Activated CD8-positive, alpha-beta memory T cell treated with anti-CD3 and anti-CD28 coated beads, Interleukin-2, amount 10 ng/mL, durations not matched to agents 7 days and 5 days (primary cell): ENCODE measurements around the gene ZNF555. TPM values are rescaled to one million over a fixed set of nuclear protein-coding genes. Genes with fewer than 3 reads are reported as not detected.

Source experiments
- ATAC-seq: fragments of 150-1000 bp; cut with Tn5 transposase; one replicate; pipeline ENCODE4 v1.10.0; 2021; ENCODE audit warnings: moderate library complexity
- CTCF ChIA-PET: fragments of 350-600 bp; sonication (Branson Sonifier 250); formaldehyde crosslinking; loops from one replicate; lab custom pipeline; 2021; ENCODE audit warnings: antibody characterized with exemption; lab: Charles Lee
- DNase-seq: peaks from one replicate; pipeline ENCODE4 v3.0.0-alpha.2; 2020
- H3K27ac Mint-ChIP-seq: one replicate; pipeline ENCODE4 v1.8.0; 2021; ENCODE audit warnings: mild to moderate bottlenecking, mixed read lengths
- H3K27me3 Mint-ChIP-seq: one replicate; pipeline ENCODE4 v1.8.0; 2021; ENCODE audit warnings: mixed read lengths
- H3K36me3 Mint-ChIP-seq: one replicate; pipeline ENCODE4 v1.8.0; 2021; ENCODE audit warnings: mild to moderate bottlenecking, mixed read lengths
- H3K4me1 Mint-ChIP-seq: one replicate; pipeline ENCODE4 v1.8.0; 2021; ENCODE audit warnings: mixed read lengths
- H3K4me3 Mint-ChIP-seq: one replicate; pipeline ENCODE4 v1.8.0; 2021; ENCODE audit warnings: mild to moderate bottlenecking, moderate library complexity, mixed read lengths
- H3K9me3 Mint-ChIP-seq: one replicate; pipeline ENCODE4 v1.8.0; 2022; ENCODE audit warnings: low read depth, mixed read lengths
- total RNA-seq, 2 experiments: library from RNA; stranded (reverse); gene quantifications; one replicate each; pipeline ENCODE4 v1.2.3, GENCODE V29; 2021

The ZNF555 gene
- total RNA-seq, 2 experiments from 2014 or later = 2.5 to 3.1 TPM

GRCh38 chr19:2823646-2824045, 17.6 kb upstream of the ZNF555 start:
- Mint-ChIP-seq H3K4me1 (peaks cover 9% of the 10 kb centered on the region), H3K27ac (no peak overlapping the region), H3K4me3 (no peak overlapping the region), H3K9me3 (peaks cover 10% of the 10 kb centered on the region), H3K27me3 (no peaks in the 10 kb centered on the region), H3K36me3 (peaks cover 14% of the 10 kb centered on the region)
- CTCF ChIA-PET = no interaction called here
- no peak for ATAC-seq
- no peak for DNase-seq

GRCh38 chr19:2824129-2824528, 17.1 kb upstream of the ZNF555 start:
- CTCF ChIA-PET = no interaction called here
- H3K4me3 Mint-ChIP-seq = no peak overlapping the region
- H3K27ac Mint-ChIP-seq = no peak overlapping the region
- no peak for ATAC-seq
- peaks cover 9% of the 10 kb centered on the region for H3K4me1 Mint-ChIP-seq
- H3K36me3 Mint-ChIP-seq = peaks cover 16% of the 10 kb centered on the region
- no peak for DNase-seq
- no peaks in the 10 kb centered on the region for H3K27me3 Mint-ChIP-seq
- H3K9me3 Mint-ChIP-seq = peaks cover 12% of the 10 kb centered on the region

- ATAC-seq (no peak), DNase-seq (no peak)
- Mint-ChIP-seq H3K27me3 (no peaks in the 10 kb centered on the region), H3K27ac (no peak overlapping the region), H3K4me1 (peaks cover 4% of the 10 kb centered on the region), H3K9me3 (peaks cover 18% of the 10 kb centered on the region), H3K36me3 (peaks cover 16% of the 10 kb centered on the region), H3K4me3 (no peak overlapping the region)
- CTCF ChIA-PET = no interaction called here
These were observed 14.3 kb upstream of the ZNF555 start for GRCh38 chr19:2827022-2827421.

- Mint-ChIP-seq H3K27ac (no peak overlapping the region), H3K27me3 (no peaks in the 10 kb centered on the region), H3K36me3 (peaks cover 20% of the 10 kb centered on the region), H3K4me1 (peaks cover 4% of the 10 kb centered on the region), H3K9me3 (peaks cover 22% of the 10 kb centered on the region), H3K4me3 (no peak overlapping the region)
- CTCF ChIA-PET = interaction anchor here (1.0 kb wide), 1 partner anchor 59 kb away, joined by 3 read pairs; no protein-coding TSS in a partner anchor
- ATAC-seq (no peak), DNase-seq (no peak)
These were observed 13.3 kb upstream of the ZNF555 start for GRCh38 chr19:2827840-2828489.

GRCh38 chr19:2834294-2834871, 6.9 kb upstream of the ZNF555 start:
- DNase-seq = no peak

GRCh38 chr19:2837430-2837829, 3.8 kb upstream of the ZNF555 start:
- CTCF ChIA-PET = no interaction called here
- ATAC-seq = no peak
- Mint-ChIP-seq H3K4me1 (peaks cover 4% of the 10 kb centered on the region), H3K36me3 (peaks cover 35% of the 10 kb centered on the region), H3K4me3 (no peak overlapping the region), H3K9me3 (peaks cover 30% of the 10 kb centered on the region), H3K27me3 (no peaks in the 10 kb centered on the region), H3K27ac (no peak overlapping the region)
- no peak for DNase-seq

More at GRCh38 chr19:2834294-2834871, 6.9 kb upstream of the ZNF555 start:
- Mint-ChIP-seq H3K4me3 (no peak overlapping the region), H3K4me1 (no peaks in the 10 kb centered on the region), H3K9me3 (peaks cover 36% of the 10 kb centered on the region), H3K27ac (no peak overlapping the region), H3K27me3 (no peaks in the 10 kb centered on the region), H3K36me3 (peaks cover 34% of the 10 kb centered on the region)
- CTCF ChIA-PET = interaction anchor here (0.7 kb wide), 1 partner anchor 9 kb away, joined by 3 read pairs; no protein-coding TSS in a partner anchor
- ATAC-seq = no peak

- CTCF ChIA-PET = interaction anchor here (1.0 to 2.1 kb wide), 8 partner anchors 20 to 194 kb away, joined by 3 to 14 read pairs (median 5); partner anchors contain the start of genes ZNF554 and ZNF57
- Mint-ChIP-seq H3K4me3 (peak overlapping the region; percentile 57), H3K9me3 (peaks cover 5% of the 10 kb centered on the region), H3K27ac (no peak overlapping the region), H3K4me1 (peaks cover 10% of the 10 kb centered on the region), H3K27me3 (no peaks in the 10 kb centered on the region), H3K36me3 (peaks cover 16% of the 10 kb centered on the region)
- no peak for DNase-seq
- no peak for ATAC-seq
These were observed 740 bp downstream of the ZNF555 start for GRCh38 chr19:2841855-2842574.

- peaks cover 10% of the 10 kb centered on the region for H3K4me1 Mint-ChIP-seq
- peaks cover 23% of the 10 kb centered on the region for H3K36me3 Mint-ChIP-seq
- H3K9me3 Mint-ChIP-seq = peaks cover 14% of the 10 kb centered on the region
- no peak overlapping the region for H3K4me3 Mint-ChIP-seq
- no peak for DNase-seq
- no peaks in the 10 kb centered on the region for H3K27me3 Mint-ChIP-seq
- CTCF ChIA-PET = no interaction called here
- no peak for ATAC-seq
- H3K27ac Mint-ChIP-seq = no peak overlapping the region
These were observed 3.8 kb downstream of the ZNF555 start for GRCh38 chr19:2845107-2845506.

GRCh38 chr19:2846180-2846894, 5.1 kb downstream of the ZNF555 start:
- Mint-ChIP-seq H3K9me3 (peaks cover 24% of the 10 kb centered on the region), H3K27me3 (no peaks in the 10 kb centered on the region)

GRCh38 chr19:2847507-2847906, 6.2 kb downstream of the ZNF555 start:
- Mint-ChIP-seq H3K4me3 (no peak overlapping the region), H3K27ac (no peak overlapping the region), H3K9me3 (peaks cover 34% of the 10 kb centered on the region), H3K4me1 (peaks cover 5% of the 10 kb centered on the region), H3K36me3 (peaks cover 43% of the 10 kb centered on the region), H3K27me3 (no peaks in the 10 kb centered on the region)
- ATAC-seq (no peak), DNase-seq (no peak)
- CTCF ChIA-PET = no interaction called here

More at GRCh38 chr19:2846180-2846894, 5.1 kb downstream of the ZNF555 start:
- Mint-ChIP-seq H3K4me1 (peaks cover 10% of the 10 kb centered on the region), H3K27ac (no peak overlapping the region), H3K4me3 (no peak overlapping the region), H3K36me3 (peaks cover 33% of the 10 kb centered on the region)
- CTCF ChIA-PET = no interaction called here
- no peak for DNase-seq
- ATAC-seq = no peak

GRCh38 chr19:2848616-2849015, 7.3 kb downstream of the ZNF555 start:
- no peaks in the 10 kb centered on the region for H3K4me1 Mint-ChIP-seq
- CTCF ChIA-PET = no interaction called here
- H3K27me3 Mint-ChIP-seq = no peaks in the 10 kb centered on the region
- no peak overlapping the region for H3K4me3 Mint-ChIP-seq
- DNase-seq = no peak
- ATAC-seq = no peak
- H3K36me3 Mint-ChIP-seq = peaks cover 54% of the 10 kb centered on the region
- peaks cover 41% of the 10 kb centered on the region for H3K9me3 Mint-ChIP-seq
- no peak overlapping the region for H3K27ac Mint-ChIP-seq

GRCh38 chr19:2850256-2850925, 9.1 kb downstream of the ZNF555 start:
- CTCF ChIA-PET = no interaction called here
- Mint-ChIP-seq H3K27ac (no peak overlapping the region), H3K9me3 (peaks cover 50% of the 10 kb centered on the region), H3K4me3 (no peak overlapping the region), H3K36me3 (peaks cover 61% of the 10 kb centered on the region), H3K27me3 (no peaks in the 10 kb centered on the region), H3K4me1 (no peaks in the 10 kb centered on the region)
- DNase-seq (no peak), ATAC-seq (no peak)

- H3K27me3 Mint-ChIP-seq = no peaks in the 10 kb centered on the region
- no peak overlapping the region for H3K4me3 Mint-ChIP-seq
- H3K4me1 Mint-ChIP-seq = peaks cover 5% of the 10 kb centered on the region
- peaks cover 66% of the 10 kb centered on the region for H3K36me3 Mint-ChIP-seq
- H3K9me3 Mint-ChIP-seq = peaks cover 52% of the 10 kb centered on the region
- no peak overlapping the region for H3K27ac Mint-ChIP-seq
- ATAC-seq (no peak), DNase-seq (no peak)
- CTCF ChIA-PET = no interaction called here
These were observed 11.3 kb downstream of the ZNF555 start for GRCh38 chr19:2852598-2852997.
